Measurements from ENCODE around the gene ZNF33A.
"Not testable (repeated sequence)": the region's sequence is repeated elsewhere in the genome, so short reads cannot be mapped to it uniquely, and the experiment has no call there.

The ZNF33A gene

DNA sequence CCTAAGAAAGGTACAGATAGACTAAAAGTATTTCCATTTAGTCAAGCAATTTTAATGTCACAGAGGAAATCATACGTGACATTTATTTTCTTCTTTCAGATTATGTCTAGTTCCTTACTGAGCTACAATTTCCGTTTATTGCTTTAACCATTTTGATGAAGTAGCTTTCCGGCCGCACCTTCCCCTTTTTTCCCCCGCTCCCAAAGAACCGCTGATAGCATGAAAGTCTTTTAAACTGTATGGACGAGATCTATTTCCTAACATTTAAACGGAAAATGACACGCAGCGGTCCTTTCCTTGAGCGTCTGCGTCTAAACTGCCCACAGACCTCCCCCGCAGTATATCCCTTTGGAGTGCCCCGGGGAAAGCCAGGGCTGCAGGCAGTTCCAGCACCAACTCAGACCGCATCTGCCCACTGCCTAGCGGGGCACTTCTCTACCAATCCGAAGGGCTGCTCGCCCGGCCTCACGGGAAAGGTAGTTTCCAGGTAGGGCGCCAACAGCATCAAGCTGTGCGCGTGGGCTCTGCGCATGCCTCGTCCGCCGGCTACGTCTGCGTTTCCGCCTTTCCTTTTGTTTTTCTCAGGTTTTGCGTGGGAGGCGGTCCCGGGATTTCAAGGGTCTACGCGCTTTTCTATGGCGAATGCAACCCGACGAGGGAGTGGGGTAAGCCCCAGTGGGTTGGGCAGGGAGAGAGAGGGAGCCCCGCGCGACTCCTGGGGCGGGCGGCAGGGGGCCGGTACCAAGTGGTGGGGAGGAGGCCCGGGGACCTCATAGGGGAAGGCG lies at the start of gene ZNF33A:
TSS of gene ZNF33A (plus strand) at position 557 of the 785 bp plus-strand sequence. CDS start 1,667 bp downstream, outside the sequence.
- peak; percentile 83 for DNase-seq (ENCODE audit: low read depth)

GRCh38 chr10:37965006-37965405 lies 45.5 kb upstream of the ZNF33A start:
- DNase-seq (ENCODE audit: low read depth), result no peak

GRCh38 chr10:37972396-37972795 lies 38.1 kb upstream of the ZNF33A start:
- DNase-seq (ENCODE audit: low read depth), result no peak

GRCh38 chr10:37975401-37975991 lies 35.0 kb upstream of the ZNF33A start:
- DNase-seq (ENCODE audit: low read depth), result no peak

DNA sequence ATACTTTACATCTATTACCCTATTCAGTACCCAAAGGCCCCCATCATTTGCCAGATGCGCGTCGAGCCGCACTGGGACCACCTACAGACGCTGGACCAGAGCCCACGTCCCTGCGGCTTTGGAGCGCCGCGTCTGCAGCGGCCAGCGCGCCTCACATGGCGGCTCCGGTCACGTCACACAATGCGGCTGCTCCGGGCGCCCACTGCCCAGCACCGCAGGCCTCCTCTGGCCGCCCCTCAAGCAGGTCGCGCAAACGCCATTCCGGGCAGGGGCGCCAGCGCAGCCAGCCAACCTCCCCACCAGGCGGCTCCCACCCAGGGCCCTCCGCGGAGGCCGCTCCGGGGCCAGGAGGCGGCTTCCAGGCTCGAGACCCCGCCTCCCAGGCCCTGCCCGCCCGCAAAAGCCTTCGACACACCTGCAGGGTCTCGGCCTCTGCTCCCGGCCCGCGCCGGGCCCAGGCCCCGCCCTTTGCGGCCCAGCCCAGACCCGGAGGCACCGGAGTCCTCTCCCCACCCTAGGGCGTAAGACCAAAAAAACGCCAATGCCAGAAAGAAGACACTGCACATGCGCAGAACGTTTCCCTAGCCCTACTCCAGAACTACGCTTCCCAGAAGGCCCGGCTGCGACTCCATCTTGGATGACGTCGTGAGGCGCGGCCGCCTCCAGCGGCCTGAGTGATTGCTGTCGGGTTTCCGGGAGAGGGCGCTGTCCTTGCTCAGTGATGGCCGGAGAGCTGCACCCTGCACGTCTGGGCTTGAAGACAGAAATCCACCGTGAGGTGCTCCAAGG lies 34.2 kb upstream of the ZNF33A start, which contains the start of gene ZNF25:
TSS of gene ZNF25 (minus strand) at position 557 of the 789 bp plus-strand sequence. CDS start 4,925 bp downstream, outside the sequence.
- DNase-seq (ENCODE audit: low read depth), result peak; percentile 98

GRCh38 chr10:37976880-37977203 lies 33.6 kb upstream of the ZNF33A start:
- no peak for DNase-seq (ENCODE audit: low read depth)

- no peak for DNase-seq (ENCODE audit: low read depth)
Measured at GRCh38 chr10:37991655-37992054, 18.8 kb upstream of the ZNF33A start.

DNA sequence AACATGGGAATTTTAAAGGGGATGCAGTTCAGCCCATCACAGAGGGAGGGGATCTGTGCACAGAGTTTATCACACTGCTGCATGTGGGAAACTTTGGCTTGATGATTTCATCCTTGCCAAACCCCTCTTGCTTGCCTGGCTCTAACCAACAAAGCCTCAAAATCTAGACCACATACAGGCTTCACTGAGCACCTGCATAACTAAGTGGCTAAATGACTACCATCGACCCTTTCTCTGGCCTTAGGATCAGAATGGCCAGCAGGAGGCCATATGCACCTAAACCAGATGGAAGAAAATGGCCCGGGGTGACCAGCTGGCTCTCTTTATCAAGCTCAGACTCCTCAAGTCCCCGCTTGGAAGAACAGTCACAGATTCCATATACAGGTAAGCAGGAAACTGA lies 18.4 kb upstream of the ZNF33A start:
- no peak for DNase-seq (ENCODE audit: low read depth)

GRCh38 chr10:37998920-37999319 lies 11.6 kb upstream of the ZNF33A start:
- not testable (repeated sequence) for DNase-seq (ENCODE audit: low read depth)

DNA sequence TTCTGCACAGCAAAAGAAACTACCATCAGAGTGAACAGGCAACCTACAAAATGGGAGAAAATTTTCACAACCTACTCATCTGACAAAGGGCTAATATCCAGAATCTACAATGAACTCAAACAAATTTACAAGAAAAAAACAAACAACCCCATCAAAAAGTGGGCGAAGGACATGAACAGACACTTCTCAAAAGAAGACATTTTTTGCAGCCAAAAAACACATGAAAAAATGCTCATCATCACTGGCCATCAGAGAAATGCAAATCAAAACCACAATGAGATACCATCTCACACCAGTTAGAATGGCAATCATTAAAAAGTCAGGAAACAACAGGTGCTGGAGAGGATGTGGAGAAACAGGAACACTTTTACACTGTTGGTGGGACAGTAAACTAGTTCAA lies 10.0 kb upstream of the ZNF33A start:
- not testable (repeated sequence) for DNase-seq (ENCODE audit: low read depth)

DNA sequence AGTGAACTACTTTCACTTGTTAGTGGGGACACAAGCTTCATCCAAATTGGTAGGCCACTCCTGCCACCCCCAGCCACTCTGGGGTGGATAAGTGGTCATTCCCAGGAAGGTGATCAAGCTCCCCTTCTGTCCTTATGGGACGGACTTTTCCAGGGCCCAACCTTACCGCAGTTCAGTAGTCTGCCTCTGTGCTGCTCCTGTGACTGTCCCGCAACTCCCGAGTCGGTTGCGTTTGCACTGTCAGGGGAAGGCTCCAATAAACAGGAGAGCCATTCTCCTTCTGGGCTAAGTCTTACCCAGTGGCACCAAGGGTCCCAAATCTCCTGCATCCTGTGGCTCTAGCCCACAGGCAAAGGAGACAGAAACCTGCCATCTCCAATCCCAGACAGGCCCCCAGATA lies 7.4 kb upstream of the ZNF33A start:
- DNase-seq (ENCODE audit: low read depth), result no peak

- DNase-seq (ENCODE audit: low read depth), result no peak
Measured at GRCh38 chr10:38003588-38003987, 6.9 kb upstream of the ZNF33A start.

GRCh38 chr10:38007551-38007950 lies 2.9 kb upstream of the ZNF33A start:
- DNase-seq (ENCODE audit: low read depth), result no peak

DNA sequence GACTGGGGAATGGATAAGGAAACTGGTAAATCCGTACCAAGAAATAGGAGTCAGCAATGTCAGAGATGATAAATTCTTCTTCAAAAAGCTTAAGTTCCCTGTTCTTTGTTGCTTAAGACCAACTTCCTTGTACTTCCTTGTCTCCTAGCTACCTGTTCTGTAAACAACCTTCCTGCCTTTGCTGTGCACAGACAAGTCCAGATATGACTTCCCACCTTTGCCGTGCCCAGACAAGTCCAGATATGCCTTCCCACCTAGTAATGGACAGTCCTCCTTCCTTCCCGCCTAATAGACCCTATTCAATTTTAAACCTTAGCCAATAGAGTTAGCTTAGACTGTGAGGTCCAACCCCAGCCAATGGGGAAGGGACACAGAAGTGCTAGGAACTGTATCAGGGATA lies 2.5 kb upstream of the ZNF33A start:
- no peak for DNase-seq (ENCODE audit: low read depth)

GRCh38 chr10:38016354-38016753 lies 5.9 kb downstream of the ZNF33A start:
- DNase-seq (ENCODE audit: low read depth), result no peak

DNA sequence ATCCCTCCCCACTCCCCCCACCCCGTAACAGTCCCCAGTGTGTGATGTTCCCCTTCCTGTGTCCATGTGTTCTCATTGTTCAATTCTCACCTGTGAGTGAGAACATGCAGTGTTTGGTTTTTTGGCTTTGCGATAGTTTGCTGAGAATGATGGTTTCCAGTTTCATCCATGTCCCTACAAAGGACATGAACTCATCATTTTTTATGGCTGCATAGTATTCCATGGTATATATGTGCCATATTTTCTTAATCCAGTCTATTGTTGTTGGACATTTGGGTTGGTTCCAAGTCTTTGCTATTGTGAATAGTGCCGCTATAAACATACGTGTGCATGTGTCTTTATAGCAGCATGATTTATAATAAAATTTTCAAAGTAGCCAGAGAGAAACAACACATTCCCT lies 8.6 kb downstream of the ZNF33A start:
- DNase-seq (ENCODE audit: low read depth), result not testable (repeated sequence)

- no peak for DNase-seq (ENCODE audit: low read depth)
Measured at GRCh38 chr10:38025283-38025682, 14.8 kb downstream of the ZNF33A start.

DNA sequence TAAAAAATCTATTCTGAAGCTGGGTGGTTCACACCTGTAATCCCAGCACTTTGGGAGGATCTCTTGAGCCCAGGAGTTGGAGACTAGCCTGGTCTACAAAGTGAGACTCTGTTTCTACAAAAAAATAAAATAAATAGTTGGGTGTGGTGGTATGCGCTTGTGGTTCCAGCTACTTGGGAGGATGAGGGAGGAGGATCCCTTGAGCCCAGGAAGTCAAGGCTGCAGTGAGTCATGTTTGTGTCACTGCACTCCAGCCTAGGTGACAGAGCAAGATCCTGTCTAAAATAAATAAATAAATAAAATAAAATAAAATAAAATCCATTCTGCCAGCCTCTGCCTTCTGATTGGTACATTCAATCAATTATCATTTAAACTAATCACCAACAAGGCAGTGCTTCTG lies 17.5 kb downstream of the ZNF33A start:
- DNase-seq (ENCODE audit: low read depth), result no peak

- no peak for DNase-seq (ENCODE audit: low read depth)
Measured at GRCh38 chr10:38032886-38033285, 22.4 kb downstream of the ZNF33A start.

- no peak for DNase-seq (ENCODE audit: low read depth)
Measured at GRCh38 chr10:38038107-38038931, 27.8 kb downstream of the ZNF33A start.

DNA sequence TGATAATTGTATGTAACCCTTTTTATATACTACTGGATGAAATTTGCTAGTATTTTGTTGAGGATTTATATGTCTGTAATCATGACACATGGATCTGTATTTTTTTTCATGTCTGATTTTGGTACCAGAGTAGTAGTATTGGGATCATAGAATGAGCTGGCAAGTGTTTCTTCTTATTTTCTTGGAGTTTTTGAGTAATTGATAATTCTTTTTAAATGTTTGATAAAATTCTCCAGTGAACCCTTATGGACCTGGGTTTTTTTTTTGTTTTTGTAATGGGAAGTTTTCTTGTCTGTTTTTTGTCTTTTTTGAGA lies 28.4 kb downstream of the ZNF33A start:
- DNase-seq (ENCODE audit: low read depth), result no peak

DNA sequence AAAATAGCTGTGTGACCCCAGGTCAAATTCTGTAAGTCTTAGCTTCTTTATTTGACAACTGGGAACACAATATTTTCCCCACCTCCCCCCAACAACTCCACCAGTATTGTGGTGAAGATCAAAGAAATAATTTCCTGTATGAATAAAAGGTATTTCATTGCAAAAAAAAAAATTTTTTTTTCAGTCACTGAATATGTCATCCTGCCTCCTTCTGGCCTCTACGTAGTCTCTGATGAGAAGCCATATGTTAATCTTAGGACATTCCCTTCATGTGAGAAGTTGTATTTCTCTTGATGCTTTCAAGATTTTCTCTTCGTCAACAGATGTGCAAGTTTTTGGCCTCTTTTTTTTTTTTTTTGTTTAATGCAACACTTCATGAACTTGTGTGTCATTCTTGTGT lies 33.0 kb downstream of the ZNF33A start:
- DNase-seq (ENCODE audit: low read depth), result no peak

All from stimulated activated CD8-positive, alpha-beta memory T cell treated with anti-CD3 and anti-CD28 coated beads, Interleukin-15, amount 100 ng/mL, for 1 hour (primary cell).